Caco-2 (cell line): ENCODE data around the gene TTYH1. TPM values are rescaled to one million over a fixed set of nuclear protein-coding genes. Genes with fewer than 3 reads are reported as not detected.

Source experiments
- BruUV-seq: library from RNA; stranded (reverse); fragments of 400-500 nt; replicated peaks from 2 replicates; lab custom pipeline; 2021; lab: Mats Ljungman, UMichigan
- CTCF ChIA-PET: fragments of 300-600 bp; sonication (Branson Sonifier 250); formaldehyde crosslinking; loops from one replicate; lab custom pipeline; 2022; ENCODE audit warnings: antibody characterized with exemption; lab: Charles Lee
- POLR2A ChIA-PET: fragments of 300-600 bp; sonication (Branson Sonifier 250); formaldehyde crosslinking; loops from one replicate; lab custom pipeline; 2022; ENCODE audit warnings: antibody characterized with exemption; lab: Charles Lee
- DNase-seq, 2 experiments: peaks; one replicate each; pipeline versions ENCODE4 v3.0.0 to v3.0.0-alpha.2; 2020 to 2022
- H3K27me3 ChIP-seq: replicated peaks from 2 replicates; pipeline ENCODE4 v1.6.0; 2011; ENCODE audit warnings: low read length; ENCODE audit not compliant: control insufficient read depth, insufficient read depth
- H3K36me3 ChIP-seq: 2 replicates; pipeline ENCODE4 v1.5.1; 2011; ENCODE audit warnings: low read length; ENCODE audit not compliant: control insufficient read depth, insufficient read depth
- H3K4me1 ChIP-seq: fragments of 250-450 bp; sonication (Bioruptor Pico); 2 replicates; pipeline ENCODE4 v1.5.1; 2020; ENCODE audit warnings: mild to moderate bottlenecking
- H3K4me3 ChIP-seq: 2 replicates; pipeline ENCODE4 v1.5.1; 2011; ENCODE audit warnings: low read depth, mild to moderate bottlenecking, control low read depth, low read length
- H3K9me3 ChIP-seq: fragments of 250-450 bp; sonication (Bioruptor Pico); 2 replicates; pipeline ENCODE4 v1.5.1; 2020; ENCODE audit warnings: mild to moderate bottlenecking, moderate library complexity
- H3K27ac Mint-ChIP-seq: one replicate; pipeline ENCODE4 v1.8.0; 2022; ENCODE audit warnings: mixed read lengths; ENCODE audit not compliant: unreplicated experiment
- H3K27me3 Mint-ChIP-seq: one replicate; pipeline ENCODE4 v1.8.0; 2022; ENCODE audit warnings: mixed read lengths; ENCODE audit not compliant: insufficient read depth, unreplicated experiment
- H3K36me3 Mint-ChIP-seq: one replicate; pipeline ENCODE4 v1.8.0; 2022; ENCODE audit warnings: mild to moderate bottlenecking, mixed read lengths; ENCODE audit not compliant: insufficient read depth, unreplicated experiment
- H3K4me1 Mint-ChIP-seq: one replicate; pipeline ENCODE4 v1.8.0; 2022; ENCODE audit warnings: low read depth, mixed read lengths; ENCODE audit not compliant: unreplicated experiment
- H3K4me3 Mint-ChIP-seq: one replicate; pipeline ENCODE4 v1.8.0; 2022; ENCODE audit warnings: mild to moderate bottlenecking, moderate library complexity, mixed read lengths; ENCODE audit not compliant: unreplicated experiment
- H3K9me3 Mint-ChIP-seq: one replicate; pipeline ENCODE4 v1.8.0; 2022; ENCODE audit warnings: mixed read lengths; ENCODE audit not compliant: unreplicated experiment
- intact Hi-C: fragments of 100-400 bp; cut with micrococcal nuclease; formaldehyde crosslinking; loops from one replicate; pipeline ENCODE4 v1.10.0; 2022; ENCODE audit not compliant: unreplicated experiment
- total RNA-seq: library from RNA; stranded (reverse); gene quantifications from 2 replicates; pipeline ENCODE4 v1.2.3, GENCODE V29; 2022
- TF ChIP-seq, protein P1 (sequence below), 2 experiments: fragments of 200-600 bp in 1 of 2; IDR thresholded peaks; 1 replicate in 1 of 2; 2 replicates in 1 of 2; pipeline versions ENCODE4 v1.5.1 to v1.8.0; 2011 to 2022; ENCODE audit warnings: antibody characterized with exemption in 1 of 2, control low read depth in 1 of 2, inconsistent platforms in 1 of 2, low read depth in 1 of 2, low read length in 1 of 2, mild to moderate bottlenecking in 1 of 2, moderate library complexity in 1 of 2; ENCODE audit not compliant: insufficient read depth in 1 of 2, severe bottlenecking in 1 of 2, unreplicated experiment in 1 of 2

TTYH1 gene
- total RNA-seq, 1 experiment from 2014 or later = not detected

DNA sequence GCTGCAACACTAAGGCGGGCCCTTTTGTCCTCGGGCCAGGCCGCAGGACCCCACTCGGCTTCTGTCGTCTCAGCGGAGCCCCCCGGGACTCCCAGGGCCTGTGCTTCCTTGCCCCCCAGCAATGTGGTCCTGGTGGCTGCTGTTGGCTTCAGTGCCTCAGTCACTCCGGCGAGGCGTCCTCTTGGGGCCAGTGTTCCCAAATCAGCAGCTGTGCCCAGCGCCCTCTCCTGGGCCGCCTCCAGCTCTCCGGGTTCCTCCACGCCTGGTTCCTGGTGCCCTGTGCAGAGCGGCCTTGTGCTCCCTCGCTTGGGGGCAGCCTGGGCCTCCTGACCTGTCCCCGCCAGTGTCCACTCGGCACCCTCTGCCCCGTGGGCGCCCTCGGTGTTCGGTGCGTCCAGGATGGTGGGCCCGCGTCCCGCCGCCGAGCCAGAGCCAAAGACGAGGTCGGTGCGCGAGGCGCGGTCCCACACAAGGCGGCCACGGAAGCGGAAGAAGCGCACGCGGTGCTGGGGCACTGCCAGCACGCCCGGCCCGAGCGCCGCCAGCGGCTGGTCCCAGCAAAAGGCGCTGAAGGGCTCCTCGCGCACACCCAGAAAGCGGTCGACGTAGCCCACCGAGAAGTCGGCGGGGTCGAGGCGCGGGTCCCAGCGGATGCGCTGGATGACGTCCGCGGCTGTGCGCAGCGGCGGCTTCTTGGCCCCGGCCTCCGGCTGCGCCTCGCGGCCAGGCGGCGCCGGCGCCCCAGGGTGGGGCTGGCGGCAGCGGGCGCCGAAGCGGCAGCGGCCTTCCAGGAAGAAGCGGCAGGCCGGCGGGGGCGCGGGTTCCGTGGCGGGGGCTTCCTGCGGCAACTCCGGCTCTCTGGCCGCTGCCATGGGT, 47.6 kb downstream of the TTYH1 start:
- Histone ChIP-seq H3K4me1 (peaks cover 15% of the 10 kb centered on the region), H3K4me3 (peak overlapping the region; percentile 69), H3K36me3 (peaks cover 4% of the 10 kb centered on the region; the same call in 1 of the 2 replicates), H3K9me3 (no peaks in the 10 kb centered on the region), H3K27me3 (no peaks in the 10 kb centered on the region)
- Mint-ChIP-seq H3K36me3 (peaks cover 80% of the 10 kb centered on the region), H3K9me3 (no peaks in the 10 kb centered on the region), H3K4me1 (peaks cover 25% of the 10 kb centered on the region), H3K27me3 (no peaks in the 10 kb centered on the region), H3K27ac (peak overlapping the region; percentile 99), H3K4me3 (peak overlapping the region; percentile 92)
- POLR2A ChIA-PET = interaction anchor here (0.6 to 3.1 kb wide), 7 partner anchors 9 to 600 kb away, joined by 3 to 48 read pairs (median 4); partner anchors contain the start of genes CNOT3, LENG8, MBOAT7 and TSEN34
- TF ChIP-seq, protein P1, sequence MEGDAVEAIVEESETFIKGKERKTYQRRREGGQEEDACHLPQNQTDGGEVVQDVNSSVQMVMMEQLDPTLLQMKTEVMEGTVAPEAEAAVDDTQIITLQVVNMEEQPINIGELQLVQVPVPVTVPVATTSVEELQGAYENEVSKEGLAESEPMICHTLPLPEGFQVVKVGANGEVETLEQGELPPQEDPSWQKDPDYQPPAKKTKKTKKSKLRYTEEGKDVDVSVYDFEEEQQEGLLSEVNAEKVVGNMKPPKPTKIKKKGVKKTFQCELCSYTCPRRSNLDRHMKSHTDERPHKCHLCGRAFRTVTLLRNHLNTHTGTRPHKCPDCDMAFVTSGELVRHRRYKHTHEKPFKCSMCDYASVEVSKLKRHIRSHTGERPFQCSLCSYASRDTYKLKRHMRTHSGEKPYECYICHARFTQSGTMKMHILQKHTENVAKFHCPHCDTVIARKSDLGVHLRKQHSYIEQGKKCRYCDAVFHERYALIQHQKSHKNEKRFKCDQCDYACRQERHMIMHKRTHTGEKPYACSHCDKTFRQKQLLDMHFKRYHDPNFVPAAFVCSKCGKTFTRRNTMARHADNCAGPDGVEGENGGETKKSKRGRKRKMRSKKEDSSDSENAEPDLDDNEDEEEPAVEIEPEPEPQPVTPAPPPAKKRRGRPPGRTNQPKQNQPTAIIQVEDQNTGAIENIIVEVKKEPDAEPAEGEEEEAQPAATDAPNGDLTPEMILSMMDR (IDR thresholded peaks at IDR 0.05; ENCODE audit: insufficient read depth in 1 of 2, low read depth in 1 of 2, low read length in 1 of 2, severe bottlenecking in 1 of 2, unreplicated experiment in 1 of 2) = peak in 1 of 2 experiments; percentile 55
- peak; percentile 71 to 81 for DNase-seq
- CTCF ChIA-PET = interaction anchor here (0.6 to 1.9 kb wide), 6 partner anchors 14 to 684 kb away, joined by 3 to 12 read pairs (median 3); partner anchors contain the start of genes LENG8 and MBOAT7
- TSS peak; percentile 51 for BruUV-seq
- intact Hi-C loops = loop anchor here (5.0 kb wide), 2 partner anchors 271 to 1679 kb away; partner anchors contain the start of genes TSEN34 and ZNF444

GRCh38 chr19:54463531-54464043, 48.3 kb downstream of the TTYH1 start, which contains the start of gene LENG9:
Gene LENG9 (minus strand): TSS chr19:54463778. CDS start chr19:54463526, 252 bp downstream.
- Mint-ChIP-seq H3K4me3 (peak within 1 kb of the TSS; percentile 92), H3K4me1 (peaks cover 25% of the 10 kb centered on the region), H3K9me3 (no peaks in the 10 kb centered on the region), H3K36me3 (peaks cover 73% of the 10 kb centered on the region), H3K27me3 (no peaks in the 10 kb centered on the region), H3K27ac (peak within 1 kb of the TSS; percentile 99)
- BruUV-seq = no TSS peak
- peak within 1 kb of the TSS; percentile 81 for H3K4me3 ChIP-seq
- H3K9me3 ChIP-seq = no peaks in the 10 kb centered on the region
- intact Hi-C loops = loop anchor here (1.0 to 5.0 kb wide), 3 partner anchors 14 to 1679 kb away; partner anchors contain the start of genes LENG8, TSEN34 and ZNF444
- ChIA-PET CTCF (interaction anchor here (0.6 to 1.9 kb wide), 6 partner anchors 14 to 684 kb away, joined by 3 to 12 read pairs (median 3); partner anchors contain the start of genes LENG8 and MBOAT7), POLR2A (interaction anchor here (0.6 to 3.1 kb wide), 7 partner anchors 15 to 600 kb away, joined by 3 to 48 read pairs (median 4); partner anchors contain the start of genes CNOT3, LENG8, MBOAT7 and TSEN34)
- TF ChIP-seq, protein P1 (IDR thresholded peaks at IDR 0.05; ENCODE audit: insufficient read depth in 1 of 2, low read depth in 1 of 2, low read length in 1 of 2, severe bottlenecking in 1 of 2, unreplicated experiment in 1 of 2) = no peak
- peaks cover 2% of the 10 kb centered on the region; the same call in 1 of the 2 replicates for H3K36me3 ChIP-seq
- no peaks in the 10 kb centered on the region for H3K27me3 ChIP-seq
- peak; percentile 99 to 100 for DNase-seq
- H3K4me1 ChIP-seq = peaks cover 15% of the 10 kb centered on the region
